Spleen (tissue), 7 donors: ENCODE measurements around the gene CHST8.

ENCODE experiments used
- CTCF ChIP-seq, 11 experiments: fragments of 200-600 bp in 7 of 11; fragments of 450-650 bp in 4 of 11; sonication (generic) in 4 of 11; IDR thresholded peaks in 8 of 11; conservative IDR thresholded peaks in 3 of 11; 1 replicate in 7 of 11; 2 replicates in 4 of 11; pipeline versions ENCODE4 v1.4.0 to v1.8.0; 2016 to 2021; ENCODE audit warnings: antibody characterized with exemption in 11 of 11, inconsistent platforms in 4 of 11, mild to moderate bottlenecking in 1 of 11
- POLR2A ChIP-seq, 3 donors: fragments of 450-650 bp; IDR thresholded peaks; one replicate each; pipeline ENCODE4 v1.5.1; 2017; ENCODE audit warnings: antibody characterized with exemption in 3 of 3, mild to moderate bottlenecking in 1 of 3
- POLR2AphosphoS5 ChIP-seq, 3 donors: sonication (generic); formaldehyde crosslinking; IDR thresholded peaks; one replicate each; pipeline ENCODE4 v1.5.1; 2017; ENCODE audit warnings: antibody characterized with exemption in 3 of 3
- donor health status: DM: no; HTN: no; CAD: no; lungs with moderate emphysema.
- donor health status: DM: no; HTN: no; CAD: no.
- donor health status: DM: no; HTN: no; CAD: no.

- TF ChIP-seq CTCF (IDR thresholded peaks at IDR 0.05 in 8 of 11, conservative IDR thresholded peaks at IDR 0.05 in 3 of 11) (no peak), POLR2A (IDR thresholded peaks at IDR 0.05) (no peak), POLR2AphosphoS5 (IDR thresholded peaks at IDR 0.05) (no peak)
These were observed 181.6 kb downstream of the CHST8 start for GRCh38 chr19:33803383-33803782.
